ENCODE measurements around the gene SCLT1.

GRCh38 chr4:129080129-129080528 lies 13.2 kb downstream of the SCLT1 start:
- no peak for TF ChIP-seq POLR2A (IDR thresholded peaks at IDR 0.05)
- TF ChIP-seq, protein P1, sequence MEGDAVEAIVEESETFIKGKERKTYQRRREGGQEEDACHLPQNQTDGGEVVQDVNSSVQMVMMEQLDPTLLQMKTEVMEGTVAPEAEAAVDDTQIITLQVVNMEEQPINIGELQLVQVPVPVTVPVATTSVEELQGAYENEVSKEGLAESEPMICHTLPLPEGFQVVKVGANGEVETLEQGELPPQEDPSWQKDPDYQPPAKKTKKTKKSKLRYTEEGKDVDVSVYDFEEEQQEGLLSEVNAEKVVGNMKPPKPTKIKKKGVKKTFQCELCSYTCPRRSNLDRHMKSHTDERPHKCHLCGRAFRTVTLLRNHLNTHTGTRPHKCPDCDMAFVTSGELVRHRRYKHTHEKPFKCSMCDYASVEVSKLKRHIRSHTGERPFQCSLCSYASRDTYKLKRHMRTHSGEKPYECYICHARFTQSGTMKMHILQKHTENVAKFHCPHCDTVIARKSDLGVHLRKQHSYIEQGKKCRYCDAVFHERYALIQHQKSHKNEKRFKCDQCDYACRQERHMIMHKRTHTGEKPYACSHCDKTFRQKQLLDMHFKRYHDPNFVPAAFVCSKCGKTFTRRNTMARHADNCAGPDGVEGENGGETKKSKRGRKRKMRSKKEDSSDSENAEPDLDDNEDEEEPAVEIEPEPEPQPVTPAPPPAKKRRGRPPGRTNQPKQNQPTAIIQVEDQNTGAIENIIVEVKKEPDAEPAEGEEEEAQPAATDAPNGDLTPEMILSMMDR (IDR thresholded peaks at IDR 0.05): no peak

Measured in thyroid gland (tissue), 4 donors.